H1 (cell line): ENCODE measurements around the gene RIPK4.

Experiments used
- BRCA1 ChIP-seq: IDR thresholded peaks from 2 replicates; pipeline ENCODE4 v1.6.1; 2012; ENCODE audit warnings: low read depth, low read length, improper control_type of control experiment
- HDAC2 ChIP-seq, 2 experiments: fragments of 300-600 bp in 1 of 2; sonication (generic) in 1 of 2; IDR thresholded peaks; 2 replicates each; pipeline ENCODE4 v1.6.1; 2011 to 2012; ENCODE audit warnings: low read depth in 2 of 2, low read length in 2 of 2, mild to moderate bottlenecking in 2 of 2, moderate library complexity in 2 of 2, borderline replicate concordance in 1 of 2, inconsistent platforms in 1 of 2
- KDM1A ChIP-seq: fragments of 200-600, 300-600 bp; sonication (generic); IDR thresholded peaks from 2 replicates; pipeline ENCODE4 v1.7.1; 2016; ENCODE audit warnings: mild to moderate bottlenecking, low read length, borderline replicate concordance

DNA sequence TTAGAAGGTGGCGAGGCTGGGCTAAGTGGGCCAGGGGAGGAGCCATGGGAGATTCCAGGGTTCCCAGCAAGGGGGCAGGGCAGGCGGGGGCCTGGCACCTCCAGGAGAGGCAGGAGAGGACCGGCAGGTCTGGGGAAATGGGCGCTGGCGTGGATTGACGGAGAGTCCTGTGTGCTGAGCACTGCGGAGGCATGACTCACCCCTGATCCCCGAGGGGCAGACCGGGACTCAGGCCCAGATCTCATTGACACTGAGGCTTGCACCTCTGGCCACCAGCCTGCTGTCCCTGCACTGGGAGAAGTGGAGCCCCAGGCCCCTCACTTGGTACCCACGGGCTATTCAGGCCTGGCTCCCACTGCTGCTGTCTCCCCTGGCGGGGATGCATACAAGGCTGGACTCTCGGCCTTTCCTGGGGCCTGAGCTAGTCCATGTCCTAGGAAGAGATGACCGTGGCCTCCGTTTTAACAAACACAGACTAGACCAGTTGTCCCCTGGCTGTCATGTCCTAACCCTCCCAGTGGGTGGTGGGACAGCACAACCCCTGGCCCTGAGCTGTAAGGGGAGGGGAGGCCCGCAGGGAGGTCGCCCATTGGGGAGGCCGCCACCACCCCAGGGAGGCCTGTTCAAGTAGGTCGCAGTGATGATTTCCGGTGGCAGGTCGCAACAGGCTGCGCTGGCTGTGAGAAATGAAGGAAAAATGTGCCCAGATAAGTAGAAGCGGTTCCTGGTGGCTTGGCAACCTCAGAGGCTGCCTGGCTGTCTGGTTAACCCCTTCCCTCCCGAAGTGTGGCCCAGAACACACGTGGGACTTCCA lies 39.7 kb downstream of the RIPK4 start:
- TF ChIP-seq KDM1A = no peak
- TF ChIP-seq HDAC2 (IDR thresholded peaks at IDR 0.05; ENCODE audit: borderline replicate concordance in 1 of 2, low read depth in 2 of 2, low read length in 2 of 2) = no peak
- TF ChIP-seq BRCA1 = no peak
